Muscle of leg (tissue), 11 donors: ENCODE data around the gene AKAP13. TPM values are rescaled to one million over a fixed set of nuclear protein-coding genes. Genes with fewer than 3 reads are reported as not detected.
"Not testable (repeated sequence)": the region's sequence is repeated elsewhere in the genome, so short reads cannot be mapped to it uniquely, and the experiment has no call there.

Experiments
- DNase-seq: peaks from one replicate; pipeline ENCODE4 v3.0.0; 2013
- H3K27ac ChIP-seq: one replicate; pipeline ENCODE4 v1.5.1; 2013; ENCODE audit warnings: mild to moderate bottlenecking, low read length, control low read depth
- H3K27me3 ChIP-seq: one replicate; pipeline ENCODE4 v1.6.1; 2013; ENCODE audit warnings: low read length; ENCODE audit not compliant: control insufficient read depth, insufficient read depth
- H3K36me3 ChIP-seq: one replicate; pipeline ENCODE4 v1.6.1; 2013; ENCODE audit warnings: low read length; ENCODE audit not compliant: control insufficient read depth, insufficient read depth
- H3K4me1 ChIP-seq: one replicate; pipeline ENCODE4 v1.6.1; 2013; ENCODE audit warnings: low read length; ENCODE audit not compliant: control insufficient read depth, insufficient read depth
- H3K4me3 ChIP-seq: one replicate; pipeline ENCODE4 v1.5.1; 2013; ENCODE audit warnings: low read length, control low read depth
- H3K9me3 ChIP-seq: replicated peaks from 2 replicates; pipeline ENCODE4 v1.6.1; 2013; ENCODE audit warnings: low read depth, low read length; ENCODE audit not compliant: control insufficient read depth
- WGBS: methylation state at CpG from one replicate; pipeline ENCODE4 v1.1.5; 2013; ENCODE audit warnings: missing lambda C conversion rate; ENCODE audit not compliant: insufficient coverage; 5-methylcytosine and 5-hydroxymethylcytosine counted together
- polyA plus RNA-seq, 8 donors: library from polyadenylated mRNA; unstranded; fragments of 120-200 nt; gene quantifications; one replicate each; pipeline versions ENCODE4 v1.2.1 to v1.2.3, GENCODE V29; 2013; ENCODE audit warnings: inconsistent platforms in 1 of 8, low replicate concordance in 1 of 8; ENCODE audit not compliant: insufficient read length in 8 of 8, insufficient read depth in 1 of 8
- total RNA-seq: library from RNA; stranded (reverse); fragments of 120-200 nt; gene quantifications from one replicate; pipeline ENCODE4 v1.2.4, GENCODE V29; 2013

The AKAP13 gene
- total and polyA plus RNA-seq, 9 donors, result 65.2 to 90.9 (median 80.1) TPM

DNA sequence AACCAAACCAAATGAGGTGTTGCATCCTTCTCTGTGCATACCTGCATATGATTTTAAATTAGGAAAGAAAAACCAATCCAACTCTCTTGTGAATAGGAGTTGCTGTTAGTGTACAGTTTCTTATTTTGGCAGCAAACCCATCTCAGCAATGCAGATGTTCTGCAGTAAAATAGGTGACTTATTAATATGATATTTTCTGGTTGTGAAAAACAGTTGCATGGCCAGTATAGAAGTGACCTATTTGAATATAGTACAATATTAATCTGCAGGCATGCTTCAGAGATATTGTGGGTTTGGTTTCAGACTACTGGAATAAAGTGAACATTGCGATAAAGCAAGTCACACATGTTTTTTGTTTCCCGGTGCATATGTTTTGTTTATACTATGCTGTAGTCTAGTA lies 42.2 kb downstream of the AKAP13 start:
- DNase-seq, result no peak
- Histone ChIP-seq H3K9me3 (no peaks in the 10 kb centered on the region), H3K27me3 (no peaks in the 10 kb centered on the region), H3K4me3 (no peak overlapping the region), H3K4me1 (peaks cover 2% of the 10 kb centered on the region), H3K27ac (no peak overlapping the region), H3K36me3 (no peaks in the 10 kb centered on the region)
- no CpG with 5 or more reads among the region's 2 CpGs for WGBS

DNA sequence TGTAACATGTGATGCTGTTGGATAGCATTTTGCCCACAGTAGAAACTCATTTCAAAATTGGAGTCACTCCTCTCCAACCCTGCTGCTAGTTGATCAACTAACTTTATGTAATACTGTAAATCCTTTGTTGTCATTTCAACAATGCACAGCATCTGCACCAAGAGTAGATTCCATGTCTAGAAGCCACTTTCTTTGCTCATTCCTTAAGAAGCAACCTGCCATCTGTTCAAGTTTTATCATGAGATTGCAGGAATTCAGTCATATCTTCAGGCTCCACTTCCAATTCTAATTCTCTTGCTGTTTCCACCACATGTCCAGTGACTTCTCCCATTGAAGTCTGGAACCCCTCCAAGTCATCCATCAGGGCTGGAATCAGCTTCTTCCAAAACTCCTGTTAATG lies 42.9 kb downstream of the AKAP13 start:
- Histone ChIP-seq H3K27ac (no peak overlapping the region), H3K36me3 (no peaks in the 10 kb centered on the region), H3K4me3 (no peak overlapping the region), H3K9me3 (no peaks in the 10 kb centered on the region), H3K4me1 (peaks cover 2% of the 10 kb centered on the region), H3K27me3 (no peaks in the 10 kb centered on the region)
- no peak for DNase-seq

DNA sequence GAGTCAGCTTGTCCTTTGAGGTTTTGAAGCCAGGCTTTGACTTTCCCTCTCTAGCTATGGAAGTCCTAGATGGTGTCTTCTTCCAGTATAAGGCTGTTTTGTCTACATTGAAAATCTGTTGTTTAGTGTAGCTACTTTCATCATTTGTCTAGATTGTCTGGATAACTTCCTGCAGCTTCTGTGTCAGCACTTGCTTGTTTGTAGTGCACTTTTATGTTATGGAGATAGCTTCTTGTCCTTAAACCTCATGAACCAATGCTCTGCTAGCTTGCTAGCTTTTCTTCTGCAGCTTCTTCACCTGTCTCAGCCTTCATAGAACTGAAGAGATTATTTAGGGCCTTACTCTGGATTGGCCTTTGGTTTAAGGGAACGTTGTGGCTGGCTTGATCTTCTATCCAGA lies 43.8 kb downstream of the AKAP13 start:
- no CpG with 5 or more reads among the region's 1 CpG for WGBS
- H3K27ac ChIP-seq, result no peak overlapping the region
- no peak overlapping the region for H3K4me3 ChIP-seq
- no peaks in the 10 kb centered on the region for H3K27me3 ChIP-seq
- no peaks in the 10 kb centered on the region for H3K9me3 ChIP-seq
- H3K4me1 ChIP-seq, result peaks cover 2% of the 10 kb centered on the region
- H3K36me3 ChIP-seq, result no peaks in the 10 kb centered on the region
- DNase-seq, result no peak

DNA sequence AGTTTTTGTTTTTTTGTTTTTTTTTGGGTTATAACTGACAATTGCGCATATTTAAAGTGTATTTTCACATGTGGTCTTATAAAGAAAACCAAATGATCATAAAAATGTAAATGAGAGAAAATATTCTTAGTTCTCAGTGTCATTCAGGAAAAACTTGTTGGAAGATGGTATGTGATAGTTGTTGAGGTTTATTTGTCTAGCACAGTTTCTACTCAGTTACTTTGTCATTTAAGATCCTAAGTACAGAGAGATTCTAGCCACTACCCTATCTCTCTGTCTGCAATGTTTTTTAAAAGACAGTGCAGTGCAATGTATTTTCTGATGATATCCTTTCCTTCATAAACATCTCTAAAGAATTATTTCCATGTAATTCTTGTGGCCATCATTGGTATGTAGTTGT lies 46.1 kb downstream of the AKAP13 start:
- Histone ChIP-seq H3K4me1 (peaks cover 2% of the 10 kb centered on the region), H3K27me3 (no peaks in the 10 kb centered on the region), H3K36me3 (no peaks in the 10 kb centered on the region), H3K9me3 (no peaks in the 10 kb centered on the region), H3K4me3 (no peak overlapping the region), H3K27ac (no peak overlapping the region)
- DNase-seq, result no peak
- no CpG with 5 or more reads among the region's 1 CpG for WGBS

DNA sequence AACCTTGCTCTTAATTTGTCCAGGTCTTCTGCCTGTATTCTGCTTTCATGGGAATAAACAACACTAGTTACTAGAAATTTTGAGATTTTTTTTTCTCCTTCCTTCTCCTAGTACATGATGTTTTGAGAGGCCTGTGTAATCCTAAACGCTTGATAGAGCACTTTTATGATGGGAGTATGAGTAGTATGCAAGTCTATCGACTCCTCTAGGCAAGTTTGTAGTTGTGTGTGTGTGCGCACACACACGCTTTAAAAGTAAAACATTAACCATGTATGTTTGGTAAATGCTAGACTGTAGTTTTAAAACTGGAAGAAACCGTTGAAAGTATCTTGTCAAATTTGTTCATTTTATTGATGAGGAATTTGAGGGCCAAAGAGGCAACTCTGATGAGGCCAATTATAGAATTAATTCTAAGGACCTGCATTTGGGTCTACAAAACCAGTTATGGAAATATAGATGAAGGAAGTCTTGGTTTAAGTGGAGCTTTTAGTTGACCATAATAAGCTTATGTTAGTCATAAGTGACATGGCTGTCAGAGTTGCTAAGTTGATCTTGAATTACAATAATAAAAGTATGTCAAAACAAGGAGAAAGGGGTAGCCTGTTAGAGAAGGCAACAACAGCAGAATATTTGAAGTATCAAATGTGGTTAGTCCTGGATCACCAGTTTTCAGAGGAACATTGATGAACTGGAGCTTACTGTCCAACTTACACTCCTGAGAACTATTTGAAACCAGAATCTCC lies 47.1 kb downstream of the AKAP13 start:
- Histone ChIP-seq H3K27ac (no peak overlapping the region), H3K9me3 (no peaks in the 10 kb centered on the region), H3K4me1 (no peaks in the 10 kb centered on the region), H3K27me3 (no peaks in the 10 kb centered on the region), H3K4me3 (no peak overlapping the region), H3K36me3 (no peaks in the 10 kb centered on the region)
- DNase-seq, result no peak
- 92% methylated on average over 2 of the region's 5 CpGs for WGBS

DNA sequence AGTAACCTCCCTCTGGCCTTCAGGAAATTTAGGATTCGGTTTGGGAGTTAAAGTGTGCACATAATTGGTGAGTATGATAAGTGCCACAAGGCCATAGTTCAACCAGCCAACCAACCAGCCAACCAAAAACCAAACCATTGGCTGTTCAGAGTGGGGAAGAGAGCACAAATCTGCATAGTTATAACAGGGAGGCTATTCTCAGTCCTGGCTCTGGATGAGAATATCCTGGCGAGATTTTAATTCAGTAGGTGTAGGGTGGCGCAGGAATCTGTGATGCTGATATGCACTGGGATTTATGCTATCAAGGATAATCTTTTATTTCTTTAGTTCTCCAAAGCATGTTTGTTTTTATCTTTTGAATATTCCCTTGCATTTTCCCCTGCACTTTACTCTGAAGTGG lies 49.1 kb downstream of the AKAP13 start:
- Histone ChIP-seq H3K27me3 (no peaks in the 10 kb centered on the region), H3K9me3 (peaks cover 3% of the 10 kb centered on the region), H3K27ac (no peak overlapping the region), H3K36me3 (no peaks in the 10 kb centered on the region), H3K4me1 (no peaks in the 10 kb centered on the region), H3K4me3 (no peak overlapping the region)
- no CpG with 5 or more reads among the region's 3 CpGs for WGBS
- DNase-seq, result no peak

DNA sequence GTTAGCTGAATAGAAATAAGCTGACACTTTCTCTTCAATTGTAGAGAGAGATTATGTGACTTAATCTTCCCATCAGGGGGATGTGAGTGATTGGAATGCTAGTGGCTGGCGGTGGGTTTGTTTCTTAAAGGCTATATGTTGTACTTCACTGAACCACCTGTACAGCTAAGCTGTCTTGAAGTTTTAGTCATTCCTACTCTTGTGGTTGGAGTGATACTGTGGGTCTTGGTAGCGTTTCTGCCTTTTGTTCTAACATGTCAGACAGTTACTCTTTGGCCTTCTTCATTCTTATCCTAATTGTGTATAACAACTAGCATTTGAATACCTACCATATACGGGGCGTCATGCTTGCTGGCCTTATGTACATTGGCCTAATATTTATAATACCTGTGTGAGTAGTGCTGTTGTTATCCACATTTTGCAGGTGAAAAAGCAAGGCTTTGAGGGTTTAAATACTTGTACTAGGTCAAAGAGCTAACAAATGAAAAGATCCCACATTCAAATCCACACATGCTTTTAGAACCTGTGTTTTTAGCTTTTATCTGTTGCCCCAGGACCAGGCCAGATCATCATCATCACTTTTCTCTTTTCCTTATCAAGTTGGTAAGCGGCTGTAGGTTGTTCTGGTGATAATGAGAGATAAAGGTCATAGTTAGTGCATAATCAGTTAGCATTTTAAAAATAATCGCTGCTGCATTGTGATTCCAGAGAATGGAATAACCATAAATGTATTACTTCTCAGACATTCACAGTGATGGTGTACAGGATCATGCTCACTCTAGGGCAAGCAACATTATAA lies 50.2 kb downstream of the AKAP13 start:
- Histone ChIP-seq H3K9me3 (peaks cover 3% of the 10 kb centered on the region), H3K4me1 (no peaks in the 10 kb centered on the region), H3K4me3 (no peak overlapping the region), H3K27ac (no peak overlapping the region), H3K27me3 (no peaks in the 10 kb centered on the region), H3K36me3 (no peaks in the 10 kb centered on the region)
- WGBS, result no CpG with 5 or more reads among the region's 6 CpGs
- DNase-seq, result no peak

DNA sequence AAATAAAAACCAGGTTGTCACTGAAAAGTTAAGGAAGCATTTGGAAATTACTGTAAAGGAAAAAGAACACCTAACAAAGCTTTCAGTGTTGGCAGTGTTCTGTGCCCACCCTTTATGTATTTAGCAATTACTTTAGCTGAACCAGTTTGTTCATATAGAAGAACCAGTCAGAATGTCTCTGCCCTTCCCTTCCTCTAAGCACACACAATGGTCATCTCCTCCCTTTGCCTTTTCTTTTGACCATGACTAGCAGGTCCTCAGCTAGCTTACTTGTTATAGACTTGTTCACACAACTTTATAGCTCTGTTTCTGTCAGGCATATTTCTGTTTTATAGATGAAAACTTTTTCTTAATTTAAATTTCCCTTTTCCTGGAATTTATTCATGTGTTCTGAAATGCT lies 59.6 kb downstream of the AKAP13 start:
- Histone ChIP-seq H3K36me3 (no peaks in the 10 kb centered on the region), H3K9me3 (no peaks in the 10 kb centered on the region), H3K4me1 (peaks cover 8% of the 10 kb centered on the region), H3K27me3 (no peaks in the 10 kb centered on the region), H3K27ac (no peak overlapping the region), H3K4me3 (no peak overlapping the region)
- DNase-seq, result no peak

DNA sequence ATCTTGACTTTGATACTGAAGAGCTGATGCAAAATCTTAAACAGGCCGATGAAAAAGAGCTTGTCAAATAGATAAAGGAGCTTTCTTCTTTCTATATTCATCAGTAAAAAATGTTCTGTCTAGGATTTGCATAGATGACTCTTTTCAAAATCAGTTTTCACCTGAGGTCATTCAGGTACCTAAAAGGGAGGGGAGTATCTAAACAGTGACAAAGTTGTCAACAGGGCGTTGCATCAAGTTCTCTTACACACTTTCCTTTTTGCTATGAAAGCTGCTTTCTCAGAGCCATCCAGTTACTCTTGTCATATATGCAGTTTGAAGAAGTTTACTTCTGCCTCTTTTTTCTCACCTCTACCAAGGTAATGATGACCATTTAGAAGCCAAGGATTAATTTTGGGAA lies 60.0 kb downstream of the AKAP13 start:
- no peaks in the 10 kb centered on the region for H3K27me3 ChIP-seq
- no peak overlapping the region for H3K27ac ChIP-seq
- no CpG with 5 or more reads among the region's 2 CpGs for WGBS
- no peaks in the 10 kb centered on the region for H3K36me3 ChIP-seq
- DNase-seq, result no peak
- H3K4me3 ChIP-seq, result no peak overlapping the region
- no peaks in the 10 kb centered on the region for H3K9me3 ChIP-seq
- H3K4me1 ChIP-seq, result peaks cover 8% of the 10 kb centered on the region

DNA sequence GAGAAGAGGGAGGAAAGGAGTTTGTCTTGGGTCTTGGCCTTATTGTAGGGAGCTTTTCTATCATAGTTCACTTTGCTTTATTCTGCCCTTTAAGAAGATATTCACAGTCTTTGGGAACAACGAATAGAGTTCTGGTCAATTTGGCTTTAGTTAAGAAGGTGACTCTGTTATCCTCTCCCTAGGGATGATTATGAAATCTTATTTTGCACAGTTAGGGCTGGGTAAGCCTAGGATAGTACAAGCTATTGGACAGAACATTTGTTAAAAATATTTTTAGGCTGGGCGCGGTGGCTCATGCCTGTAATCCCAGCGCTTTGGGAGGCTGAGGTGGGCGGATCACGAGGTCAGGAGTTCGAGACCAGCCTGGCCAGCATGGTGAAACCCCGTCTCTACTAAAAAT lies 61.5 kb downstream of the AKAP13 start:
- not testable (repeated sequence) for H3K4me1 ChIP-seq, H3K27me3 ChIP-seq, H3K9me3 ChIP-seq, H3K4me3 ChIP-seq, H3K27ac ChIP-seq, H3K36me3 ChIP-seq, DNase-seq
- 0% methylated on average over 1 of the region's 8 CpGs for WGBS
